CD4-positive, alpha-beta T cell treated with Interleukin-6 at 100 ng/mL for 8 hours (primary cell): Measurements from ENCODE around the gene RAB31.

ENCODE experiments used
- DNase-seq: peaks from one replicate; pipeline ENCODE4 v3.0.0-alpha.2; 2020; ENCODE audit warnings: mixed read lengths, low spot score

RAB31 gene

DNA sequence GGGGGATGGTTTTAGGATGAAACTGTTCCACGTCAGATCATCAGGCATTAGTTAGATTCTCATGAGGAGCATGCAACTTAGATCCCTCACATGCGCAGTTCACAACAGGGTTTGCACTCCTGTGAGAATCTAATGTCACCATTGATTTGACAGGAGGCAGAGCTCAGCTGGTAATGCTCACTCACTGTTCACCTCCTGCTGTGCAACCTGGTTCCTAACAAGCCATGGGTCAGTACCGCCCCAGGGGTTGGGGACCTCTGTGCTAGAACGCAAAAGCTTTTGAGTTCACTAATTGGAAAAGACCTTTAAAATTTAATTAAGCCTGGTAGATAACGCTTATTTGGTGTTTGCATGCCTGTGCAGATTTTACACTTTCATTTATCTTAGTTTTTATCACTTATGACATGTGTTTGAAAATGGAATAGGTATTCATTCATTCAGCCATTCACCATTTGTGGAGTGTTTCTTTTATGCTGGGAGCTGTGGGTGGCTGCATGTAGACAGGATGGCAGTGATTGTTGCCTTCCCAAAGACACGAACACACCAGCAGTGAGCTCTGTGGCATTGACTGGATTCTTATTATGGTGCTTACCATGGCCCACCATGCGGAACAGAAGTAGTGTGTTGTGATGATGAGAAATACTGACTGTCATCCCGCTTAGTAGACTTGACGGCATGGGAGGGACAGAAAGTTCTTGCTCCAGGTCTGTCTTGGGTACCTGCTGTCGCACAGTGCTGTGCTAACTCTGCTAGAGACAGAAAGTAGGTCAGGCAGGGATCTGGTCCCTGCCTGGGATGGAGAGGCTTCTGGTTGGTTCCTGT lies 6.4 kb downstream of the RAB31 start:
- DNase-seq: no peak

DNA sequence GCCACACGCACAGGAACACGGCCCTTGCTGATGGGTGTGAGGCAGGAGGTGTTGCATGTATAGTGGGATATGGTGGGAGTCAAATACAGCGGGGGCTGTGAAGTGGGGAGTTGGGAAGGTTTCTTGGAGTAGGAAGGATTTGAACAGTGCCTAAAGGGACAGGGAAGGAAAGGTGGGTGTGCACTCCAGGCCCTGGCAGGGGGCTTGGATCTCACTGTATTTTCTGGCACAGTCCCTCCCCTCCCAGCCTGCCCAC lies 6.9 kb downstream of the RAB31 start:
- DNase-seq: no peak

DNA sequence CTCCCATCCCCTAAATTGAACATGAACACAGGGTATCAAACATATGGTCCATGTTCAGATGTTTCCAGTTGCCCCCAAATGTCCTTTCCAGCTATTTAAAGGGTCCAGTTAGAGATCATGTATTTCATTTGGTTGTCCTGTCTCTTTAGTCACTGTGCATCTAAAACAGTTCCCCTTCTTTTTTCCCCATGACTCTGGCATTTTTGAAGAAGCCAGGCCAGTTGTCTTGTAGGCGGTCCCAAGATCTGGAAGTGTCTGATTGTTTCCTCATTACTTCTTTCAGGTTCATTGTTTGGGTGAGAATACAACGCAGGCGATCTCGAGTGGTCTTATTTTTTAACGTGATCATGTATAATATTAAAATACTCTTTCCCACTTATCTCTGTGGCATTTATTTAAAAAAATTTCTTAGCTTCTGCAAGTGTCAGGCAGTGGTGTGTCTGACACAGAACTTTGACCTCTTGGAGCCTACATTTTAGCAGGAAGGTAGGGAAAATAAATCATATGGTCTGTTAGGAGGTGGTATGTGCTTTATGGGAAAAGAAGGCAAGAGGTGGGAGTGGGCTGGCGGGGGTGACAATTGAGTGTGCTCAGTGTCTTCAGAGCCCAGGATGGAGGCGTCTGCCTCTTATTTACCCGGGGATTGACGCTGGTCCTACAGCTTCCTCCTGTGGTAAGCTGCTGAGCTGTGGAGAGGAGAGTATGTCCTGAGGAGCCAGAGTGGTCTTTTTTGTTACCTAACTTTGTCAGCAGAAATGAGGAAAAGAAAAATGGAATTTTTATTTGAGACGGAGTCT lies 8.1 kb downstream of the RAB31 start:
- DNase-seq: no peak

- DNase-seq: no peak
These were observed 8.9 kb downstream of the RAB31 start for GRCh38 chr18:9716780-9717563.

DNA sequence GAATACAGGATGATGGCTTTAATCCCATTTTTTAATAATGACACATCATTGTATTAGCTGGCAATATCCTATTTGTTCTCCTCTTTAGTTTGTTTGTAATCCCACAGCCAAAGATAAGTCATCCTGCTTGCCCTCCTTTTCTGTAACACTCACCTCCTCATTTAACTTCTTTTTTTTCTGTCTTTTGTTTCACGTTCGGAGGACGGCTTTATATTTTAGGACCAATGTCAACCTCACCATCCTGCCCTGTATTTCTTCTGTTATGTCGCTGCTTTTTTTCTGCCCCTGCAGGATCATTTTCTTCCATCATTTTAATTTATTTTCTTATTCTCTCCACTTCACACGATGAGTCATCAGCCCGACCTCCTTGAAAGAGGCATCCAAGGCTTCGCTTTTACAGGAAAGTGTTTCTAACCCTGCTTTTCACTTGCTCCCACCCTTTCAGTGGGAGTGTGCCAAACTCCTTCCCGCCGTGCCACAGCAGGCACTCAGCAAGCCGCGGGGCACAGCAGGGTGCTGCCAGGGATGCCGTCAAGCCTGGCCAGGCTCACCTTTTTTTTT lies 11.4 kb downstream of the RAB31 start:
- DNase-seq: no peak

DNA sequence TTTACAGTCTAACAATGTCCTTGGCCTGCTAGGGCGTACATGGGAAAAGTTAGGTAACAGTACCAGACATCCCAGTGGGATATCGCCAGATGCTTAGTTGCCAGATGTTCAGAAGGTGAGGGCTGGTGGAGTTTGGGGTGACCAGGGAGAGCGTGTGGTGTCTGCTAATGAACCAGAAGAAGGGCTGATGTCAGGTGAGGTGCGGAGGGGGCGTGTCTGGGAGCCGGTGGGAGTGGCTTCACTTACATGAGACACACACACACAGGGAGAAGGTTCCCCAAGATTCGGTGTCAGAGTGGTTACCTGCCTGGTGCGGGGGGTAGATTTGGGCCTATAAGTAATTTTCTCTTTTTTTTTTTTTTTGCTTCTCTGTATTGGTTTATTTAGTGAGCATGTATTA lies 12.2 kb downstream of the RAB31 start:
- DNase-seq: no peak

DNA sequence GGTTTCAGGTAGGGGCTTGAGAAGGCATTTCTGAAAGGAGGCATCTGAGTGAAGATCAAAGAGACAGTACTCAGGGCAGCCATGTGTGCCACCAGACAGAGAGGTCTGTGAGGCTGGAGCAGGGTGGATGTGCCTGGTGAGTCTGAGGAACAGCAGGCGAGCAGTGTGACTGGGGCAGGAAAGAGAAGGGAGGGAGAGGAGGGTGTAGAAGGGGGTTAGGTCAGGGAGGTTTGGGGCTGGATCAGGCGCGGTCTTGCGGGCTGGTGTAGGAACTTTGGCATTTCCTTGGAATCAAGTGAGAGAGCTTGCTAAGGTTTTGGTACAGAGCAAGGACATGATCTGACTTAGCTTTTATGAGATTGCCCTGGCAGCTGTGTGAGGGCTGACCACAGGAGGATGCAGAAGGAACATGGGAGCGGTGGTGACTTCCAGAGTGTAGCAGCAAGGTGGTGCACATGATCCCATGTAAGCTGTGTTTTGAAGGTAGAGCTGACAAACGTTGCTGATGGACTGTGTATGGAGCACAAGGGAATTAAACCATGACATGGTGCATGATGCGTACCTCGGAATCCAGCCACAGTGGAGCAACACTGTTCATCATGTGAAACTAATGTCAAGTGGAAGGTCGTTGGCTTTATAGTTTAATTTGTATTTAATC lies 13.9 kb downstream of the RAB31 start:
- DNase-seq: no peak

DNA sequence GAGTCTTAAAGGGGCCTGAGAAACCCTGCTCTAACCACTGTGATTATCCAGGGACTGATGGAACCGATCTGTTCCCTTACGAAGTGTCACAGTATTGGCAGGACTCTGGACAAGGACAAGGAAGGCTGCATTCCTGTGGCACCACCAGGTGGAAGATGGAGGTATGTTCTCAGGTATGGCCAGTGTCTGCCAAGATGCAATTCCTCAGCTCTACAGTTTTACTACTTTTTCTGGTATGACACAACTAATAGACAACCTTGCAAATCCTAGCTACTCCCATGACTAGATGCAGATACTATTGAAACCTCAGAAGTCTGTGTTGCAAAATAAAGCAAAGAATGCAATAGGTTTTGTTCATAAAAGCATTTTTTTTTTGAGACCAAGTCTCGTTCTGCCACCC lies 14.6 kb downstream of the RAB31 start:
- no peak for DNase-seq

DNA sequence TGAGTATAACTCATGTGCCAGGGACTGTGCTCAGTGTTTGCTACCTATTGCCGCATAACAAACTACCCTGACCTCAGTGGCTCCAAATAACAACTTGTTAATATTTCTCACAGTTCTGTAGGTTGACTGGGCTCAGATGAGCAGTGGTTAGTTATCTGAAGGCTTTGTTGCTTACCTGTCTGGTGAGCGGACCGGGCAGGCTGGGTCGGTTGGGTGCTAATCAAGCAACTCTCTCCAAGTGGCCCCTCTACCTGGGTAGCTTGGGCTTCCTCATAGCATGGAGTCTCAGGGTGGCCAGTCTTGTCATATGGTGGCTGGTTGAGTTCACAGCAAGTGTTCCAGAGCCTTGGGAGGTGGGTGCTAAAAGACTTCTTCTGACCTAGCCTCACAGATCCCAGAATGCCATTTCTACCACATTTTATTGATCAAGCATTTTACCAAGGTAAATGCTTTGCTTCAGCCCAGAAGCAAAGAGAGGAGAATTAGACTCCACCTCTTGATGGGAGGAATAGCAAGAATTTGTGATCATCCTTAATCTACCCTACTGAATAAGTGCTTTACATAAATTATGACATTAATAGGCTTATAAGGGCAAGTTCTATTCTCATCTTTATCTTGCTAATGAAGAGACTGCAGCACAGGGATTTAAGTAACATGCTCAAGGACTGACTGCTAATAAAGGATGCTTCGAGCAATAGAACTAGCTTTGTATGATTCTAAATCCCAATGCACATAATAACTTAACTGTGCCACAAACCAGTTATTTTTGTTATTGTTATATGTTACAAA lies 16.9 kb downstream of the RAB31 start:
- DNase-seq: no peak

GRCh38 chr18:9726175-9726574 lies 18.1 kb downstream of the RAB31 start:
- DNase-seq: no peak

DNA sequence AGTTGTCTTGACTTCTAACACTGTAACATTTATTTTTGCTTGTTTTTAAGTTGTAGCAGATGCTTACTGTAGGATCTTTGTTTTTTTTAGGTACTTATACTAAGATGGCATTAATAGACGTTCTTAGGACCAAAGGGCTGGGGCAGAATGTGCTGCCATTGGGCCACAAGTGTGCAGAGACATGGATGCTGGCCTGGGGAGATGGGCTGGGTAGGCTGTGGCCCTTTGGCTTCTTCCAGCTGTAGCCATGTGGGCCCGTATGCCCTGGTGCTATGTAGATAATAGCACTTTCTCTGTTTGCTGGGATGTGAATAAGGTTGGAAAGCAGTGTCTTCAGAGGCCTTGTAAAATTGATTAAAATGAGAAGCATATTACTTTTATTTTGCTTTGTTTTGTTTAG lies 18.8 kb downstream of the RAB31 start:
- no peak for DNase-seq

DNA sequence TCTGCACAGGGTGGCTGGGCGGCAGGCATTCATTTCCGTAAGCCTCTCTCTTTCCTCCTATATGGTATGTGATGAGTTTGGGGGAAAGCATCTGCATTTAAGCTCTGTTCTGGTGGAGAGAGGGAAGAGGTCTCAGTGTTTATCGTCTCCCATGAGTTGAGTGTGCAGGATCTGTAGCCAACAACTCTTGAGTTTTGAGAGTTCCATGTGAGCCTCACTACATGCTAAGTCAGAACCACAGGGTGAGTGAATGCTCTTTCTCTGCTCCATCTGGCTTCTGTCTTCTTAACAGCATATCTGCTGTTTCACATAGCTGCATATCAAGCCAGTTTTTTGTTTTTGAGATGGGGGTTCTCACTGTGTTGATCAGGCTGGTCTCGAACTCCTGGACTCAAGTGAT lies 22.7 kb downstream of the RAB31 start:
- no peak for DNase-seq

DNA sequence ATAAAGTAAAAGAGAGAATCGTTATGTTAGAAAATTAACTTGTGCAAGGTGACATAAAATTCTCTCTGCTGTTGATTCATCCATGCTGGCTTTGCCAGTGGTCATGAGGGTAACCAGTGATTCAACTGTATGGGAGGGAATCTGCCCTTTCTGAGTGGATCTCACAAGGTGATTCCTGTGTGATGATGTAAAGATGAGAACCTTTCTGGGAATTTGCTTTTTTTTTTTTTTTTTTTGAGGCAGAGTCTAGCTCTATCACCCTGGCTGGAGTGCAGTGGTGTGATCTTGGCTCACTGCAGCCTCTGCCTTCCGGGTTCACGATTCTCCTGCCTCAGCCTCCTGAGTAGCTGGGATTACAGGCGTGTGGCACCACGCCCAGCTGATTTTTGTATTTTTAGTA lies 23.3 kb downstream of the RAB31 start:
- DNase-seq: no peak

DNA sequence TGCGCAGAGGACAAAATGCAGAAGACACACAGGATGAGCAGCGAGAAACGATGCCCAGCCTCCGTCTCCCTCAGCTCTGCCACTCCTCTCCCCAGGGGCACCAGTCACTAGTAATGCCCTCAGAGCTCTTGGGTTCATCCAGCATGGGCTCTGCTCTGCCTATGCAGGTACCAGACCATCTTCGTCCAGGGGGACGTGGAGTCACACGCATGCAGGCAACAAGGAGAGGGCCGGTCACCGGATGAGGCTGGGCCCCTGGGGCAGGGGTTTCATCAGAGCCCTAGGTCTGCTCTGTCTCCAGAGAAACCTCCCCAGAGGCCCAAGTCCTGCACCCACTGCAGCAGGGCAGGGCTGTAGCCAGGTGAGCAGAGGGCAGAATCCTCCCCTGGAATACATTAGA lies 23.9 kb downstream of the RAB31 start:
- DNase-seq: no peak

DNA sequence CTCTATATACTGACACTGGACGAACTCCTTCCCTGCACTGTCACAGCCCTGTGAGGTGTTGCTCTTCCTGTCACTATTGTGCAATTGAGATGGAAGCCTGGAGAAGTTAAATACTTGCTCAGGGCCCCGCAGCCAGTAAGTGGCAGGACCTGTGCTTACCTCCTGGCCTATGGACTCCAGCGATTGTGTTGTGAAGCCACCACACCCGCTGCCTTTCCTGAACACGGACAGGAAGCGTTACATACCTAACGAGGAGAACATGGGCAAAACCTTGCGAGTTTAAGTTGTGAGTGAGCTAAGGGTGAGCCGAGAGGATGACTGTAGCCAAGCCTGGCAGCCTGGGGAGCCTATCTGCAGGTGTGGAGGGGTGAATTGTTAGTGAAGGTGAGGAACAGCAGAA lies 26.1 kb downstream of the RAB31 start:
- no peak for DNase-seq

GRCh38 chr18:9735238-9735637 lies 27.1 kb downstream of the RAB31 start:
- no peak for DNase-seq

DNA sequence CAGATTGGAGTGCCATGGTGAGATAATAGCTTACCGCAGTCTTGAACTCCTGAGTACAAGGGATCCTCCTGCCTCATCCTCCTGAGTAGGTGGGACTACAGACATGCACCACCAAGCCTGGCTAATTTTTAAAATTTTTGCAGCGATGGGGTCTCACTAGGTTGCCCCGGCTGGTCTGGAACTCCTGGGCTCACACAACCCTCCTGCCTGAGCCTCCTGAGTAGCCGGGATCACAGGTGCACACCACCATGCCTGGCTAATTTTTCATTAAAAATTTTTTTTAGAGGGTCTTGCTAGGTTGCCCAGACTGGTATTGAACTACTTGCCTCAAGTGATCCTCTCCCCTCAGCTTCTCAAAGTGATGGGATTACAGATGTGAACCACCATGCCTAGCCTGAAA lies 27.8 kb downstream of the RAB31 start:
- DNase-seq: no peak

DNA sequence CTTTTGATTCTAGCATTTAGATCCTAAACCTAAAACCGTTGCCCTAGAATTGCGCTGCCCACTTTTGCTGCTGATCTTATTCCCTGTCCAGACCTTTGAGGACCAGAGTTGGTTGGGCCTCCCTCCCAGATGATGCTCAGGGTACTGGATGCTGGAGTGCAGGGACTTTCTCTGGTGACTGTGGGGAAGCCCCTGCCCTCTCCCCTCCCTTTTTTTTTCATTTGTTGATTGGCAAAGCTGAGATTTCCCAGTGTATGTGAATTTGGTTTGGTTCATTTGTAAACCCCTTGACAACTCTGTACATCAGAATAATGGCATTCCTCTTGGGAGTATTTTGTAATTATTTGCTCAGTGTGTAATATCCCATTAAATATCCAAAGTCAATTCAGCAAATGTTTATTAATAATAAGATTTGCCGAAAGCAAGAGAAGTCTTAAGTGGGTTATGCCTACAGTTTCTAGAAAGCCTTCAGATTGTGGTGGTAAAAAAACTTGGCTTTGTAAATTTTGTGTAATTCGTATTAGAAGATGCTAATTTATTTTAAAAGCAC lies 28.3 kb downstream of the RAB31 start:
- no peak for DNase-seq

DNA sequence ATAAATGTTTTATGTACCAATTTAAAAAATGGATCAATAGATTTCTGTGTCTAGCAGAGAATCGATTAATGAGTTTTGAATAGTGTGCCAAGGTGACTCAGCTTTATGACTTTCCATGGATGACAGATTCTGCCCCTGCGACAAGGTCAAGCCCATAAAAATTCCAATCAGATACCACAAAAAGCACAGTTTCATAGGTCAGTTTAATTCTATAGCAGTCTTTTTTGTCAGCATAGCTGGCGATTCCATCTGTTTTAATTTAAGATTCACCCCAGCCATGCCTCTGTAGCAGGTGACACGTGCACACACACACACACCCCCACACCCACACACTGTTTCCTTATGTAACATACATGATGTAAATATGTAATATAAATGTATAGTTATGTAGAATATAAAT lies 28.9 kb downstream of the RAB31 start:
- DNase-seq: no peak

GRCh38 chr18:9737472-9738121 lies 29.5 kb downstream of the RAB31 start:
- DNase-seq: no peak
